Measurements from ENCODE around the gene DGKI.
"Not testable (repeated sequence)": the region's sequence is repeated elsewhere in the genome, so short reads cannot be mapped to it uniquely, and the experiment has no call there.

DGKI gene

GRCh38 chr7:137449016-137449415 lies 397.8 kb downstream of the DGKI start:
- DNase-seq = no peak

DNA sequence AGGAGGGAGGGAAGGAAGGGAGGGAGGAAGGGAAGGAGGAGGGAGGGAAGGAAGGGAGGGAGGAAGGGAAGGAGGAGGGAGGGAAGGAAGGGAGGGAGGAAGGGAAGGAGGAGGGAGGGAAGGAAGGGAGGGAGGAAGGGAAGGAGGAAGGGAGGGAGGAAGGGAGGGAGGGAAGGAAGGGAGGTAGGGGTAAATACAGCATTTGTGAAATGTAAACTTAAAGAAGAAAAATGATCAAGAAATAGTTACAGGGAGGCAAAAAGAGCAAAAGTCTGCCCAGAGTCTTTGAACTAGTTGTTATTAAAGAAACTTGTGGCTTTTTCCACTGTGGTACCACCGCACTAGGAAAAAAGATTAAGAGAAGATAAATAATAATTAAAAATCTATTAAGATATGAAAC lies 398.2 kb downstream of the DGKI start:
- DNase-seq = not testable (repeated sequence)

- DNase-seq = no peak
These were observed 400.7 kb downstream of the DGKI start for GRCh38 chr7:137446025-137446424.

DNA sequence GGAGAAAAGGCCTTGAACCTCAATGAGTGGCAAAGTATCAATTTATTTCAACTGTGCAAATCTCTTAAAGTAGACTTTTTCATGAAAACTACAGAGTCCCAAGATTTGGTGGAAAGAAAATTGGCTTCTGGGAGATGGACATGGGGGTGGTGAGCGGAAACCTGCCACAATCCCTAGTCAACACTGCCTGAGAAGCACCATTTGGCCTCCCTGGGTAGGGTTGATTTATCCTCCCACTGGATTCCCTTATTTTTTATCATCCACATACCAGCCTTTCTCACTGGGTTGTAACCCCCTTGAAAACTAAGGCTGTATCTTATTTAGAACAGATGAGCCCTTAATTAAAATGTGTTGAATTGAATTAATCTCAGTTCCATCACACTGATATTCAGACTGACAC lies 401.5 kb downstream of the DGKI start:
- DNase-seq = no peak

DNA sequence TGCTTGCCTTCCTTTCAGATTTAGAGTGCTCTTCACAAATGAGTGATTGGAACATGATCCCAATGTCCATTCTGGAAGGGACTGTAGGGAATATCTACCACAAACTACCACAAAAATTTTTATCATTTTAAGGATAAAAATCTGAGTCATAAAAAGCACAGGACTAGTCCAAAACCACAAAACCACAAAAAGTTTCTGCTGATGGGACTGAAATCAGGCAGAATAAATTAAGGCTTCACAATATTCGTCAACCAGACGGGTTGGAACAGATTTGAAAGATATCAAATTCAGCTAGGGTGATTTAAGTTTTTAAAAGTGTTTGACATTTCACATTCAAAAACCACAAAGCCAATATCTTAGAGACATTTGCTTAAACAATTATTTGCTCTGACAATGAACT lies 403.2 kb downstream of the DGKI start:
- DNase-seq = no peak

DNA sequence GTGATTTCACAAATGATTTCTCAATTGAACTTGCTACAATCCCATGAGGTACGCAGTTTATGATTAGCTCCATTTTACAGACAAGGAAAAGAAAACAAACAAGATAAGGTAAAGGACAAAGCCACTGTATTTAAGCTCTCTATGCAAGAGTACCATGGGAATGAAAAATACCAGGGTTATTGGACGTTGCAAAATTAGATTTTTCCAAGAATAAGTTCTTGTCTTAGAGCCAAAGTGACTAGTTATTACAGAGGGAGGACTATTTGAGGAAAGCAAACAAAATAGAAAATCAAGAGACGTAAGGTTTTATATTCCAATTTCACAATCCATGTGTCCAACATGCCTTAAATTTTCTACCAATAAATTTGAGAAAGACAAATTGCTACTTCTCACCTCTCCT lies 405.3 kb downstream of the DGKI start:
- no peak for DNase-seq

DNA sequence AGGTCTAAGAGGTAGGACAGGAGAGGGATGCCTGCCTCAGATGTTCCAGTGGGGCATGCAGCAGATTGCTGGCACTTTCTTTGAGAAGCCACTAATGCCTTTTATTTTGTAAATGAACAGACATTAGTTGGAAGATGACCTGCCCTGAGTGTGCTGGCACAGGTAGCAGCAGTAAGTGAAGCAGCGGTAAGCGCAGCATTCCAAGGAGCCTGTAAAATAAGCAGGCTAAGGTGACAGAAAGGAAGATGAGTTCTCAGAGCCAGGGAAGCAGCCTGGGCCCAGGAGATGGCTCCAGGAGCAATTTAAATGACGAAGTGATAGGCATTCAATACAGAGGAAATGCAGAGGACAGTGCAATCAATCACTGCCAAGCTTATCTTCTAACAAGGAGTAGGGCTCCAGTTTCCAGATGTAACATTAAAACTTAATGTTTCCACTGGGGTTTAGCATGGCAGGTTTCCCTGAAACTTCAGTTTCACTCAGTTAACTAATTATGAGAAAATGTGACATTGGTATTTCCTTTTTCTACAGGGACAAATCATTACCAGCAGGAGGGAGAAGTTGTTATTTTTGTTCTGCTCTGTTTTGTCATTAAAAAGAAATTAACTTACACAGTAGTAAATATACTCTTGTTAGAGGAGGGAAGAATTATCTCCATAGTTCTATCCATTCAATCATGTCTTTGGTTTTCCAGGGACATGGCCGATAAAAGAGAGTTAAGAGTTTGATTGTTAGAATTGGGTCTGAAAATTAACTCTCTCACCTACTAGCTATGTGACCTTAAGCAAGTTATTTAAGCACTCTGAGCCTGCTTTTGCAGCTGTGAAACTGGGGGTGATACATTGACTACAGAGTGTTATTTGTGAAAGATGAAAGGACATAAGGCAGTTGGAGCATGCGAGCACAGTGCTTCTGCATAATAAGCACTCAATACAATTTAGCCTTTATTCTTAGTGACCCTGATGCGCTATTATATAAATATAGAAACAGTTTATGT lies 406.6 kb downstream of the DGKI start:
- no peak for DNase-seq

- no peak for DNase-seq
These were observed 411.8 kb downstream of the DGKI start for GRCh38 chr7:137434946-137435345.

DNA sequence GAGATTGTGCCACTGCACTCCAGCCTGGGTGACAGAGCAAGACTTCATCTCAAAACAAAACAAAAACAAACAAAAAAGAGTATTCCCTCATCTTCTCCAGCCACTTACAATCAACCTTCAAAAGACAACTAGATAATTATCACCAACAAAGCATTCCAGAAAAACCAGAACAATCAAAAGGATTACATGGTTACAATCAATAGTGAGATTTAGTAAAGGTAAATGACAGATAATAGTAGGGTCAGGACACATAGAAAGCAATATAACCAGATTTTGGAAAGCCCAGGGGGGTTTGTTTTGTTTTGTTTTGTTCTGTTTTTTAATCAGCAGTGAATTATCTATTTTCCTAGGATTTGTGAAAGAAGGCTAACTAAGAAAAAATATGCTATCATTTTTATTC lies 412.2 kb downstream of the DGKI start:
- DNase-seq = no peak

GRCh38 chr7:137423321-137423720 lies 423.5 kb downstream of the DGKI start:
- no peak for DNase-seq

DNA sequence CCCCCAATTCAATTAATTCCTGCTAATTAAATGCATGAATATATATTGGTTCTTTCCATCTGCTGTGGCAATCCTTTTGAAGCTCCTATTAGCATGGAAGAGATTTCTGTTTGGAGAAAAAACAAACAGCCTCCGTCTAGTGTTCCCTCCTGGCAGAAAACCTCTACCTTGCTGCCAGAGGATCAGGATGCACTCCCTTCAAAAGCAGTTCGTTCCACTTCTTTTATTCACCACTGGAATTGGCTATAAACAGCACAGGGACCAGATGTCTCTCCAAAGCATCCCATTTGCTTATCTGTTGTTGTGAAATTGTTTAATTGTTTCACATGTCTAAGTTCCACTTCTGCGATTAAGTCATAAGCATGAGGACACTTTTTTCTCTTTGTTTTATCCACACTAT lies 425.4 kb downstream of the DGKI start:
- no peak for DNase-seq

- no peak for DNase-seq
These were observed 427.9 kb downstream of the DGKI start for GRCh38 chr7:137418841-137419240.

DNA sequence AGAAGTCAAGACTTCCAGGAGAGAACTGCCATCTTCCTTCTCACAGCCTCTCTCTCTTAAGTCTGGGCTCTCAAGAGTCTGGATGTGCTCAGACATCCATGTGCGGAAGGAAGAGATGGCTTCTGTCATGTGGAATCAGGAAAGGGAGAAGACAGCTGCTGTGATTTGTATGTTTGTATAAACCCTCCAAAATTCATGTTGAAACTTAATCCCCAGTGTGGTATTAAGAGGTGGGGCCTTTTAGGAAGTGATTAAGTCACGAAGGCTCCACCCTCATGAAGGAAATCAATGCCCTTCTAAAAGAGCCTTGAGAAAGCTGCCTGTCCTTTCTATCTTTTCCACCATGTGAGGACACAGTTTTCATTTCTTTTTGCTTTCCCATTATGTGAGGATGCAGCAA lies 429.3 kb downstream of the DGKI start:
- DNase-seq = no peak

DNA sequence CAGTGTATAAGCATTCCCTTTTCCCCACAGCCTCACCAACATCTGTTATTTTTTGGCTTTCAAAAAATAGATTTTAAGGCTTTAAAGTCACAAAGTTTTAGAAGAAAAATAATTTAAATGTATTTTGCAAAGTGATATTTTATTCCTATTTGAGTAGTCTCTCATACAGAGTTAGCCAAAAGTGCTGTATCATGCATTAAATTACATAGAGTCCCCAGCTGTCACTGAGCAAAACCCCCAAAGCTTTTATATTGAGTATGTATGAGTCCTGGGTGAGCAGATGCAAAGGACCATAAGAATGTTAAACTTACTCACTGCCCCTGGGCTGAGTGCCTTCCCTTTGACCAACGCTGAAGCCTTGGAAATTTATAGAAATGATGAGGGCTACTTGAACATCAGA lies 432.9 kb downstream of the DGKI start:
- no peak for DNase-seq

DNA sequence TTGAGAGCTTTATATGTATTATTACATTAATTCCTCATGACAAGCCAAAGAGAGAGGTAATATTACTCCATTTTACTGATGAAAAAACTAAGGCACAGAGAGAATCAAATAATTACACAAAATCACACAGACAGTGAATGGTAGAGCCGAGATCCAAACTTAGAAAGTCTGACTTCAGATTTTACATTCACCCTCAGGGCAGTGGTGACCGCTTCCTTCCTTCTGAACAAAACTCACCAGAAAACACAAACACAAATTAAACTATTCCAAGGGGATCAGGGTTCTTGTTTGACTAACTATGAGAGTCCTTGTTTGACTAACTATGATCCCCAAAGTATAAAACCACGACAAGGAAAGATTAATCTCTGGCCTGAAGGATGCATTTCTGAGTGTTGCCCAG lies 435.3 kb downstream of the DGKI start:
- DNase-seq = no peak

GRCh38 chr7:137408126-137408525 lies 438.6 kb downstream of the DGKI start:
- no peak for DNase-seq

DNA sequence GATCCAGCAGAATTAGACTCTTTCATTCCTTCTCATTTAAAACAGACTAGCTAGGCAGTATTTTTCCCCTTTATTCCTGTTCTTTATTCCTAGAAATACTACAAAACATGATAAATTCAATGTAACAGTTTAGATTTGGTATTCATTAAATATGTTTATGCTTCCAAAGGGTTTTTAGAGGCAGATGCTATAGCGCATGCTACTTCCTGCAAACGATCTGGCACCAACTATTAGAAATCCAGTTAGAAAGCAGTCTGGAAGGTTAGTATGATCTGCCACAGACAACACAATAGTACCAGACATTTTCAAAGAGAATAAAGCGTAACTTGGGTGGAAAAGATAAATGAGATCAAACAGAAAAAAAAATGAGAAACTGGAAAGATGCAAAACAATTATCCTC lies 439.7 kb downstream of the DGKI start:
- DNase-seq = no peak

- DNase-seq = no peak
These were observed 442.0 kb downstream of the DGKI start for GRCh38 chr7:137404660-137405317.

- no peak for DNase-seq
These were observed 443.4 kb downstream of the DGKI start for GRCh38 chr7:137403353-137403695.

GRCh38 chr7:137402536-137403352 lies 444.0 kb downstream of the DGKI start:
- no peak for DNase-seq

GRCh38 chr7:137399827-137400823 lies 446.6 kb downstream of the DGKI start:
- DNase-seq = no peak

- DNase-seq = no peak
These were observed 450.7 kb downstream of the DGKI start for GRCh38 chr7:137396051-137396450.

Data from CD4-positive, alpha-beta T cell treated with Interleukin-6 for 4 hours (primary cell).